Measurements from ENCODE around the gene FOXJ1.

DNA sequence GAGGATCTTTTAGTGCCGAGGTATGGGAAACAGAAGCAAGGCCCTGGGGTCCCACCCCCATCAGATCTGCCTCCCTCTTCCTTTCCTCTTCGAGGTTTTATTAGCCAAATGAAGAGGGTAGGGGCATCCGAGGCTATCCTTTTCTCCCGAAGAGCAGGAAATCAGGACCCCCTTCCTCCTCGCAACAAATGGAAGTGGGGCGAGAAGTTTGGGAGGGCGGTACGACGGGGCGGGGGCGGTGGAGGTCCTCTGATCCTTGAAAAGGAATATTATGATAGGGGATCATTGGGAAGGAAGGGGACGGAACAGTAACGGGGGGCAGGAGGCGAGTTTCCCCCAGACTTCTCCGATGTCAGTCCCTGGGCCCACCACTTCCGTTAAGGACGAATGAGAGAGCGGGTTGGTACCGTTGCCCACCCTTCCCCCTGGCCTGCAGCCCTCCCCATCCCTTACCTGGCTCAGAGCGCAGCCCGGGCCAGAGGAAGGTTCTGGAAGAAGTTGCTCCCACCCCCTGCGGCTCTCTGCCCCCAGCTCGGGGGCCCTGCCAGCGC, 309 bp downstream of the FOXJ1 start:
- TF ChIP-seq GATA2 (IDR thresholded peaks at IDR 0.05; ENCODE audit: low read depth, low read length) = no peak
- no peak for TF ChIP-seq GATA3 (IDR thresholded peaks at IDR 0.05; ENCODE audit: low read depth, low read length)

Data from SH-SY5Y (cell line).